ENCODE data around the gene ACSL1.

DNA sequence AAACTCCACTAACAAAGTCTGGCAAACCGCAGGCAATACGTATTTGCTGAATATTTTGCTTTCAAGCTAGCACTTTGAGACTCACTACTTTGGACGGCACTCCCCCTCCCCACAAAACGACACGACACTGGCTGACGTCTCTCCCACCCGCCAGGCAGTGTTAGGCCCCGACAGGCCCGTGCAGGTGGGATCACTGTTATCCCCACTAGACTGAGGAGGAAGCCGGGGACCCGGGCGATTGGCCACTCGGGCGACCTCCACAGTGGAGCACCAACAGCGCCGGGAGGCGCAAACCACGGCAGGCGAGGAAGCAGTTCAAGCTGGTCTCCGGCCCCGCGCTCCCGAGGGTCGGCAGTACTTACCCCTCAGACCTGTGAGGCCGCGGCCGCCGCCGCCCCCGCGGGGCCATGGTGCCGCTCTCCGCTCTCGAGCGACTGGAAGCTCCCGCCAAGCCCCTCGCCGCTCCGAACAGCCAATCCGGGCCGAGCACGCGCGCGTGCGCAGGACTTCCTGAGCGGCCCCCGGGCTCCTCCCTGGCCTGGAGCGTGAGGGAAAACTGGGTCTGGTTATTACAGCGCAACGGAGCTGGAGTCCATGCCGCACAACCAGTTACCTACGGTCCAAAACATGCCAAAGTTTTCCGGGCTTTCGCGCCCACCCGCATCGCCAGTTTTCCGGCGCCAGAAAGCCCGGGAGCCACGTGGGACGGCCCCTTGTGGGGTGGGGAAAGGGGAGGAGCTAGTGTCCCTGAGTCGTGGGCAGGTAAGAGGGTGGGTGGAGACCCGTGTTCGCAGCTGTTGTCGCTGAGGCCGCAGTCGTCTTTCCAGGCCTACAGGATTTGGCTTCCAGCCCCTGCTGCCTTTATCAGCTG is 91.9 kb downstream of the ACSL1 start, which contains the start of gene CENPU:
- TF ChIP-seq CTCF (optimal IDR thresholded peaks at IDR 0.05 in 1 of 3, IDR thresholded peaks at IDR 0.05 in 1 of 3, conservative IDR thresholded peaks at IDR 0.05 in 1 of 3; ENCODE audit: extremely low read depth in 1 of 3, insufficient read depth in 2 of 3, low read length in 3 of 3) (no peak), EZH2 (IDR thresholded peaks at IDR 0.05; ENCODE audit: low read length) (no peak)

Data from keratinocyte (primary cell).